ENCODE measurements around the gene FAM168B.
A peak's percentile ranks its signal among the peaks of the same experiment; 100 is the strongest.
"Not testable (repeated sequence)": the region's sequence is repeated elsewhere in the genome, so short reads cannot be mapped to it uniquely, and the experiment has no call there.

Gene FAM168B

DNA sequence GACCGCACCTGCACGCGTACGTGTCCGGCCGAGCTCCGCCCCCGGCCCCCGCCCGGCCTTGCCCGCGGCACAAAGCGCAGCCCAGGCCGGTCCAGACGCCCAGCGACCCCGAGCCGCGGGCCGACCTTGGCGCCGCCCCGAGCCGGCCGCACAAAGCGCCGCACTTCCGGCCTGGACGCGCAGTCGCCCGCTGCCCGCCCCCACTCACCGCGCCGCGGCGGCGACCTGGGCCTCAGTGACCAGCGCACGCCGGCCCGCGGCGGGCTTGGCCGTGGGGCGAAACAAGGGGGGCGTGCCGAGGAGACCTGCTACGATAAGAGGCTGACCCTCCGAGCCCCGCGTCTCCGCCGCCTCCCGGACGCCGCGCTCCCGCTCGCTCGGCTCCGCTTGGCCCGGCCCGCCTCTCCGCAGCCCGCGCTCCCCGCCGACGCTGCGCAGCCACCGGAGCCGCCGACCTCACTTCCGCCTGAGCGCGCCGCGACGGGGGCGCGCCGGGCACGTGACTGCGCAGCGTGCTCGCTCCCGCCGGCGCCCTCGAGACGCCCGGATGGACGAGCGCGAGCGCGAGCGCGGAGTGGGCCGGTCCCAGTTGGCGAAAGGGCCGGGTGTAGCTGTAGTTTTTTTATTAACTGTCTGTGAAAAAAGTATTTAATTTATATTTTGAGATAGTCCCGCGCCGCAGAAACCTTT is at the start of gene FAM168B:
Gene FAM168B, minus strand, starts transcription at position 455 of the 690 bp plus-strand sequence. CDS start 10,814 bp downstream, outside the sequence.
- DNase-seq = peak; percentile 51 to 81

DNA sequence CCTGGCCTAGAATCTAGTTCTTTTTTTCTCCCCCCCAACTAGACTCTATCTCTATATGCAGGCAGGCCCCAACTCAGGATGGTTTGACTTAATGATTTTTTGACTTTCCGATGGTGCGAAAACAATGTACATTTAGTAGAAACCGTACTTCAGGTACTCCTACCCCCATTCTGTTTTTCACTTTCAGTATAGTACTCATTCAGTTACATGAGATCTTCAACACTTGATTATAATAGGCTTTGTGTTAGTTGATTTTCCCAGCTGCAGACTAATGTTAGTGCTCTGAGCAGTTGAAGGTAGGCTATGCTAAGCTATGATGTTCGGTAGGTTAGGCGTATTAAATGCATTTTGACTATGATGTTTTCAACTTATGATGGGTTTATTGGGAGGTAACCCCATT is 49.6 kb upstream of the FAM168B start:
- no peak for DNase-seq

- DNase-seq = no peak
Measured at GRCh38 chr2:131140581-131140980, 47.3 kb upstream of the FAM168B start.

DNA sequence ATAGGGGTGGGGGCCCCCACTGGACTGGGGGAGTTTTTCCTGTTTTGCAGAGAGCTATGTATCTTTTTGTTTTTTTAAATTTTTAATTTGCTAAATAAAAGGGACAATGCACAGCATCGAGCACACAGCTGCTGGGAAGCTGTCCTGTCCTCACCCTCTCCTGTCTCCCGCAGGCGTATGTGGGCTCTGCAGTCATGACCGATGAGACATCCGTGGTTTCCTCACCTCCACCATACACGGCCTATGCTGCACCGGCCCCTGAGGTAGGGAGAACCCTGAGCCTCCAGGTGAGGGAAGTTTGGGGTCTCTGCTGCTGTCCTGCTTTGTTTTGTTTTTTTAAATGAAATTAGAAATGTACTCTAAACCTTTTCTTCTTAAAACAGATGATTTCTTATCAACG is 39.5 kb upstream of the FAM168B start:
- DNase-seq = no peak

GRCh38 chr2:131130298-131130596 is 37.0 kb upstream of the FAM168B start:
- no peak for DNase-seq

DNA sequence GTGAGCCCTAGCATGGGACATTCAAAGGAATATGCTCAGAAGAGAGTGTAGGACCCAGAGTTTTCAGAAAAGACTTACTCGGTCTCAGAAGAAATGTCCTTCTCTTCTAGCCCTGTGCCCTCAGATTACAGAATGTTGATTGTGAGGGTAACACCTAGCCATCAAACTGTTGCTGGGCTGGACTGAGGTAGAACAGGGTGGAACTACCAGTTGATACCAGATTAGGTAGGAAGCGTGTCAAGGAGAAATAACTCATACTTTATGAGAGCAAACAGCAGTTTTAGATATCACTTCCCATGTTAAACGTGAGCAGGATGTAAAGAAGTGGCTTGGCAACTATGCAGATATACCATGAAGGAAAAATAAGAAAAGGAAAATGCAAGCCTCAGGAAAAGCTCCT is 34.7 kb upstream of the FAM168B start:
- DNase-seq = no peak

DNA sequence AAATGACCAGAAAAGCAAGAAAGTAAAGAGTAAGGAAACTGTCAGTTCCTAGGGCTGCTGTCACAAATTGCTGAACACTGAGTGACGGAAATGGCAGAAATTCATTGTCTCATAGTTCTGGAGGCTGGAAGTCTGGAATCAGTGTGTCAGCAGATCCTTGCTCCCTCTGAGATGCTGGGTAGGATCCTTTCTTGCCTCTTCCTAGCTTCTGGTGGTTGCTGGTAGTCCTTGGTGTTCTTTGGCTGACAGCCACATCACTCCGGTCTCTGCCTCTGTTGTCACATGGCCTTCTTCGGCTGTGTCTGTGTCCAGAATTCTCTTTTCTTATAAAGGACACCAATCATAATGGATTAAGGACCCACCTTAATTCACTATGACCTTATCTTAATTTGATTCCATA is 33.8 kb upstream of the FAM168B start:
- DNase-seq = no peak

GRCh38 chr2:131126436-131126835 is 33.2 kb upstream of the FAM168B start:
- DNase-seq = no peak

DNA sequence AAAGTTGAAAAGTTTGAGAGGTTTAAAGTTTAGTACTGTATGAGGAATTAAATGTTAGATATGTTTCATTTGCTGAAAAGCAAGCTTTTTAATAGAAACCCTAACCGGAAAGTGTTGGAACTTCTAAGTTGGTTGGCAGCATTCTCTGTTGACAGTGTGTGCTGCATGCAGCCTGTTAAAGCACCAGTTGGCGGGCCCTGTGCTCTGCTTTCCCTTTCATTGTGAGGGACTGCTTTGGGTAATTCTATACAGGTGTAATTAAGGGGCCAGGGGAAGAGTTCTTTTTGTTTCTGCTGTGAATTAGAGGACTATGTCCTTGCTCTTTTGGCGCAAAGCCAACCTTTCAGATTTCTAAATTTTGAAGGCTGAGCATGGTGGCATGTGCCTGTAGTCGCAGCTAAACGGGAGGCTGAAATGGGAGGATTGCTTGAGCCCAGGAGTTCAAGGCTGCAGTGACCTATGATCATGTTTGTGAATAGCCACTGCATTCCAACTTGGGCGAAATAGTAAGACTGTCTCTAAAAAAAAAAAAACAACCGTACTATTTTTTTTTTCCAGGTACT is 32.0 kb upstream of the FAM168B start:
- no peak for DNase-seq

- DNase-seq = no peak
Measured at GRCh38 chr2:131123192-131123591, 29.9 kb upstream of the FAM168B start.

GRCh38 chr2:131122496-131122895 is 29.2 kb upstream of the FAM168B start:
- DNase-seq = no peak

DNA sequence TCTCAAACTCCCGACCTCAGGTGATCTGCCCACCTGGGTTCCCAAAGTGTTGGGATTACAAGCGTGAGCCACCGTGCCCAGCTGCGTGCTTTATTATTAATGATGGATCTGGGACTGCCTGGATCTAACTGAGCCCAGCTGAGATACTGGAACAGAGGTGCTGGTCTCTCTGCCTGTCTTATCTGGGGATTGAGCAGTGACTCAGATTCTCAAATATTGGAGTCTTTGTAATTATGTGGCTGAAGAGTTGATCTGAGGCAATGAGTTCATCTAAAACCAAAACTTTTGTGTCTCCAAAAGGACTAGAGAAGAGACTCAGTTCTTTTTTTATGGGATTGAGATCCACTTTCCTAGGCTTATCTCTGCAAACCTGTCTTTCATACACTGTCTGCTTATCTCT is 28.2 kb upstream of the FAM168B start:
- DNase-seq = no peak

- DNase-seq = no peak
Measured at GRCh38 chr2:131120815-131121317, 27.6 kb upstream of the FAM168B start.

- no peak for DNase-seq
Measured at GRCh38 chr2:131115752-131116151, 22.5 kb upstream of the FAM168B start.

- DNase-seq = not testable (repeated sequence)
Measured at GRCh38 chr2:131114950-131115349, 21.7 kb upstream of the FAM168B start.

DNA sequence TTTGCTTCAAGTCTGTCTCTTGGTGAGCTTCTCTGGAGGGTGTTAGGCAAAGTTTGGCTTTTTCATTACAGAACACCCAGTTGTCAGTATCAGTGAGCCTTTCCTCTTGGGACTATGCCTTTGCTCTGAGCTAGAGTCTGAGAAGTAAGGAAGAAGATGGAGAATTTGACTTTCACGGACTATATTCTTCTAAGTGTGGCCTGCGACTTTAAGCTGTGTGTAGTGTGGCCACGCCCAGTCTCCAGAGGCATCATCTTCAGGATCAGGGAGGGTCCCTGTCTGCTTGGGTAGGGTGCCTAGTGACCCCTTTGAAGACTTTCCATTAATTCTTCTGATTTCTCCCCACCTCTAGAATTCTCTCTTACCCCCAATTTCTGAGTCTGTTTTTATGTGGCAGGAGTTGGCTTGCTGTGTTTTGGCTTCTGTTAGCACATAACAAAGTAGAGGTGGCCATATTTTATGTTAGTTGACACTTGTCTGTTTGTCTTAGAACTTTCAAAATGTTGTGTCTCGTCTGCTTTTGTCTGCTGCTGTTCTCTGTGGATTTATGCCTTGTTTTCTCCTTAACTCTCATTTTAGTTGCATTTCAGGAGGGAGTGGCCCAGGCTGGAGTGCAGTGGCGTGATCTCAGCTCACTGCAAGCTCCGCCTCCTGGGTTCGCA is 20.4 kb upstream of the FAM168B start:
- no peak for DNase-seq

DNA sequence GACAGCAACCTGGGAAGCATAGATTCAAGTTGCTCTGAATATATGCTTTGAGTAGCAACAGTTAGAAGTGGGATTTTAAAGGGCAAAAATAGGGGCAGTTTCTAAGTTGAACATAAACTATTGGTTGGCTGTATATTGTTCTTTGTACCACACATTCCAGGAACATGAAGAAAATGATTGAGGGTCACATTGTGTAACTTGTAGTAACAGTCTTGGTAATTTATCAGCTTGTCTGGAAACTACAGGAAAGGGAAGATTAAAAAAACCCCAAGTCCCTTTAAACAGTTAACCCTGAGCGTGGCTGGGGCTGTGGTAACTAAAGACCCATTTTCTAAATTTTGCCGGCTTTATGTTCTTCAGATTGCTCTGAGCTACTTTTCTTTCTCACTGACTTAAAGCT is 19.3 kb upstream of the FAM168B start:
- DNase-seq = no peak

GRCh38 chr2:131105950-131106801 is 12.9 kb upstream of the FAM168B start:
- no peak for DNase-seq

GRCh38 chr2:131105156-131105949 is 12.1 kb upstream of the FAM168B start, which contains the start of gene PLEKHB2:
TSS of gene PLEKHB2 (plus strand) at chr2:131105336. CDS start at chr2:131120942, 15,606 bp downstream.
- peak; percentile 80 to 88 for DNase-seq

DNA sequence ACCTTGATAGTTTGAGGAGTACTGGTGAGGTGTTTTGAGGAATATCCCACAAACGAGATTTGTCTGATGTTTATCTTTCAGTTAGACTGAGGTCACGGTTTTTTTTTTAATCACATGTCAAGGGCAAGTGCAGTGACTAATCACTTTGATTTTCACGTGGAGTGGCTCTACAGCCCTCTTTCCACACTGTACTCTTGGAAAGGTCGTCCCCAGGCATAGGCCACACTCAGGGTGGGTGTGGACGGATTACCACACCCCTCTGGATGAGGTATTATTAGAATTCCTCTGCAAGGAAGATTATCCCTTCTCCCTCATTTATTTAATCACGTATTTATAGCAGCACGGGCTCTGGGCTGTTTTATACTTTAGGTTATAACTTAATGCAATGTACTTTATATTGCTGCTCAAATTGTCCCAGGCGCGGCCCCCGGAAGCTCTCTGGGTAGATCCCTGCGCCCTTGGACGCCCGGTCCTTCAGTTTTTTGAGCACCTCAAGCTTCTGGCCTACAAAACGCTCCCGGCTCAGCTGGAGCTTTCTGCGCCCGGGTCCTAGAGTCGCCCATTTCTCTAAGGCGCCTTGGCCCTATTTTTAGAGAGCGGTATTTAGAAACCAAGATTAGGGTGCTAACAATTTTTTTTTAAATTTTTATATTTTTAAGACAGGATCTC is 11.4 kb upstream of the FAM168B start:
- peak; percentile 80 to 87 for DNase-seq

GRCh38 chr2:131103165-131103564 is 9.9 kb upstream of the FAM168B start:
- no peak for DNase-seq
